Measurements from ENCODE around the gene PATJ. TPM values are rescaled to one million over a fixed set of nuclear protein-coding genes. Genes with fewer than 3 reads are reported as not detected.

PATJ gene
- total RNA-seq, 1 experiment from 2014 or later, result 47.3 TPM

DNA sequence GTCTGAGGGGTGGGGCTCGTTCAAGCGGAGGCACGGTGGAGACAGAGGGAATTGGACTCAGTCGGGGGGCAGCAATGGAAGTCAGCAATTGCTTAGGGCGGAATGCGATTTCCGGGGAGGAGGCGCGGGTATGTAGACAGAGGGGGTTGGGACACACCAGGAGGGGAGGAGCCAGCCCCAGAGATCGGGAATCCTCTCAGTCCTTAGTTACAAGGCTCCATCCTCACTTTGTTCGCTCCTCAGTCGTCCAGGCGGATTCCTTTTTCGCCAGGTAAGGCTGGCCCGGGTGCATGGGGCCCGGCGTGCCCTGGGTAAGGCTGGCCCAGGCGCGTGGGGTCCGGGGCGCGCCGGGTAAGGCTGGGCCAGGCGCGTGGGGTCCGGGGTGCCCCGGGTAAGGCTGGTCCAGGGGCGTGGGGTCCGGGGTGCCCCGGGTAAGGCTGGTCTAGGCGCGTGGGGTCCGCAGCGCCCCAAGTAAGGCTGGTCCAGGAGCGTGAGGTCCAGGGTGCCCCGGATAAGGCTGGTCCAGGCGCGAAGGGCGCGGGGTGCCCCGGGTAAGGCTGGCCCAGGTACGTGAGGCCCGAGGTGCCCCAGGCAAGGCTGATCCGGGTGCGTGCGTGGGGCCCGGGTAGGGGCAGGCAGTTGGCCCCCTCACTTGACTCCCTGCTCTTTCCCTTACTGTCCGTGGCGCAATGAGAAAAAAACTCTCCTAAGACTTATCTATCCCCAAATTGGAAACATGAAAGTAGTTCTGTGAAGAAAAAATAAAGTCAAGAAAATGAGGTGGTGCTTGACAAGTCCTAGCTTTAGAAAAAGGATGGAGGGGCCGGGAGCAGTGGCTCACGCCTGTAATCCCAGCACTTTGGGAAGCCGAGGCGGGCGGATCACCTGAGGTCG, 452.6 kb downstream of the PATJ start, which contains the start of gene L1TD1:
L1TD1 (plus strand) TSS at position 199 of the 894 bp plus-strand sequence. CDS start 11,780 bp downstream, outside the sequence.
- Histone ChIP-seq H3K27me3 (ENCODE audit: insufficient read depth, low read length) (no peaks in the 10 kb centered on the region), H2AFZ (ENCODE audit: low read length) (no peak within 1 kb of the TSS), H3K9ac (ENCODE audit: extremely low read depth, insufficient read length, low read length) (peak within 1 kb of the TSS; percentile 98), H3K18ac (ENCODE audit: insufficient read length, low read depth, low read length) (peak within 1 kb of the TSS; percentile 97), H4K91ac (ENCODE audit: insufficient read length, low read depth, low read length) (peak within 1 kb of the TSS; percentile 90), H3K56ac (ENCODE audit: insufficient read length, low read depth, low read length) (no peak within 1 kb of the TSS), H3T11ph (ENCODE audit: low read length) (no peak within 1 kb of the TSS), H2AK5ac (ENCODE audit: insufficient read length, low read length) (no peak within 1 kb of the TSS), H4K20me1 (ENCODE audit: control insufficient read depth, insufficient read depth, insufficient read length) (no peaks in the 10 kb centered on the region), H3K14ac (ENCODE audit: insufficient read depth, low read length) (peak within 1 kb of the TSS; percentile 99), H3K27ac (ENCODE audit: insufficient read length, low read depth, low read length) (peak within 1 kb of the TSS; percentile 94), H2BK5ac (ENCODE audit: insufficient read length, low read length) (peak within 1 kb of the TSS; percentile 96), H3K79me2 (ENCODE audit: insufficient read depth, low read length) (peaks cover 40% of the 10 kb centered on the region; the same call in 1 of the 2 replicates), H3K23ac (ENCODE audit: insufficient read length, low read depth, low read length) (no peak within 1 kb of the TSS), H3K79me1 (ENCODE audit: insufficient read depth, low read depth, low read length, poor library complexity, severe bottlenecking) (no peaks in the 10 kb centered on the region), H4K8ac (replicated peaks; ENCODE audit: insufficient read length, low read depth, low read length) (no peak within 1 kb of the TSS), H2BK15ac (ENCODE audit: low read depth, low read length) (no peak within 1 kb of the TSS), H3K4ac (ENCODE audit: low read depth, low read length) (peak within 1 kb of the TSS; percentile 89), H3K4me2 (ENCODE audit: insufficient read depth, insufficient read length, low read length) (peak within 1 kb of the TSS; percentile 97), H2BK20ac (ENCODE audit: low read depth, low read length, poor library complexity, severe bottlenecking) (no peak within 1 kb of the TSS), H2BK12ac (ENCODE audit: insufficient read length, low read depth, low read length) (no peak within 1 kb of the TSS), H2BK120ac (ENCODE audit: low read depth, low read length, poor library complexity, severe bottlenecking) (peak within 1 kb of the TSS; percentile 29), H3K23me2 (ENCODE audit: insufficient read length, low read depth, low read length, poor library complexity, severe bottlenecking) (peaks cover 21% of the 10 kb centered on the region), H3K4me1 (ENCODE audit: insufficient read depth, low read length) (no peaks in the 10 kb centered on the region; the same call in 1 of the 2 replicates), H4K5ac (ENCODE audit: insufficient read length, low read depth, low read length) (no peak within 1 kb of the TSS), H3K9me3 (ENCODE audit: control insufficient read depth, low read depth, low read length) (no peaks in the 10 kb centered on the region)
- peaks cover 30 to 49% (median 44%) of the 10 kb centered on the region in 3 experiments for H3K36me3 Mint-ChIP-seq (ENCODE audit: insufficient read depth in 1 of 3, low read depth in 3 of 3)
- peaks cover 32 to 56% of the 10 kb centered on the region in 2 experiments for H3K4me1 Mint-ChIP-seq
- DNase-seq, result peak; percentile 96
- H3K27me3 Mint-ChIP-seq (ENCODE audit: low read depth), result peaks cover 2% of the 10 kb centered on the region; the same call in 1 of the 2 replicates
- WGBS (ENCODE audit: extremely low coverage, insufficient read length, low lambda C conversion rate), result no CpG with 5 or more reads among the region's 55 CpGs
- peak within 1 kb of the TSS; percentile 93 to 96 for H3K4me3 Mint-ChIP-seq
- TF ChIP-seq, protein P1, sequence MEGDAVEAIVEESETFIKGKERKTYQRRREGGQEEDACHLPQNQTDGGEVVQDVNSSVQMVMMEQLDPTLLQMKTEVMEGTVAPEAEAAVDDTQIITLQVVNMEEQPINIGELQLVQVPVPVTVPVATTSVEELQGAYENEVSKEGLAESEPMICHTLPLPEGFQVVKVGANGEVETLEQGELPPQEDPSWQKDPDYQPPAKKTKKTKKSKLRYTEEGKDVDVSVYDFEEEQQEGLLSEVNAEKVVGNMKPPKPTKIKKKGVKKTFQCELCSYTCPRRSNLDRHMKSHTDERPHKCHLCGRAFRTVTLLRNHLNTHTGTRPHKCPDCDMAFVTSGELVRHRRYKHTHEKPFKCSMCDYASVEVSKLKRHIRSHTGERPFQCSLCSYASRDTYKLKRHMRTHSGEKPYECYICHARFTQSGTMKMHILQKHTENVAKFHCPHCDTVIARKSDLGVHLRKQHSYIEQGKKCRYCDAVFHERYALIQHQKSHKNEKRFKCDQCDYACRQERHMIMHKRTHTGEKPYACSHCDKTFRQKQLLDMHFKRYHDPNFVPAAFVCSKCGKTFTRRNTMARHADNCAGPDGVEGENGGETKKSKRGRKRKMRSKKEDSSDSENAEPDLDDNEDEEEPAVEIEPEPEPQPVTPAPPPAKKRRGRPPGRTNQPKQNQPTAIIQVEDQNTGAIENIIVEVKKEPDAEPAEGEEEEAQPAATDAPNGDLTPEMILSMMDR (conservative IDR thresholded peaks at IDR 0.05), result no peak
- peak within 1 kb of the TSS; percentile 99 for H3K27ac Mint-ChIP-seq
- H3K9me3 Mint-ChIP-seq, result peaks cover 4 to 5% of the 10 kb centered on the region in 2 experiments; a peak in 3 of 5 replicates

All from H9 (cell line).